CD4-positive, alpha-beta T cell treated with Interleukin-21 for 1 hour (primary cell): ENCODE data around the gene PMVK.

Experiments used
- DNase-seq: peaks from one replicate; pipeline ENCODE4 v3.0.0-alpha.2; 2020

The PMVK gene

DNA sequence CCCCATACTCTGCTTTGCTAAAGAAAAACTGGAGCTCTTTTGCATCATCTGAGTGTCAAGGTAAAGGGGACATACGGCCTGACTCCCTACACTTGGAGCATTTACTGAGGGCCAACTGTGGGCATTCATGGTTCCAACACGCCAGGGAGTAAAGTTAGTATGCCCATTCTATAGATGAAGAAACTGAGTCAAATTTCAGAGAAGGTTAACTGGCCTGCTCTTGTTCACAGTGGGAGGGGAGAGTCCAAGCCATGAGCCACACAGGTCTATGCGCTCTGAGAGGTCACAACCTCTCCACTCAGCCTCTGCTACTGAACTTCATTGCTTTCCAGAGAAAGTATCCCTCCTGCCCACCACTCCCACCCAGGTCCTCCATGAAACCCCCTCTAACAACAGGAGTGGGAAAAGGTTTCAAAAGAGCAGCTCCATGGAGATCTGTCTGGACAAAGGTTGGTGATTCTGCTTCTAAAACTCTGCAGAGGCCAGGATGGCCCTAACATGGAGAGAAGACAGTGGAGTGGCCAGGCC, 59.6 kb downstream of the PMVK start:
- DNase-seq = no peak
